Measurements from ENCODE around the gene SOX5.

Gene SOX5

DNA sequence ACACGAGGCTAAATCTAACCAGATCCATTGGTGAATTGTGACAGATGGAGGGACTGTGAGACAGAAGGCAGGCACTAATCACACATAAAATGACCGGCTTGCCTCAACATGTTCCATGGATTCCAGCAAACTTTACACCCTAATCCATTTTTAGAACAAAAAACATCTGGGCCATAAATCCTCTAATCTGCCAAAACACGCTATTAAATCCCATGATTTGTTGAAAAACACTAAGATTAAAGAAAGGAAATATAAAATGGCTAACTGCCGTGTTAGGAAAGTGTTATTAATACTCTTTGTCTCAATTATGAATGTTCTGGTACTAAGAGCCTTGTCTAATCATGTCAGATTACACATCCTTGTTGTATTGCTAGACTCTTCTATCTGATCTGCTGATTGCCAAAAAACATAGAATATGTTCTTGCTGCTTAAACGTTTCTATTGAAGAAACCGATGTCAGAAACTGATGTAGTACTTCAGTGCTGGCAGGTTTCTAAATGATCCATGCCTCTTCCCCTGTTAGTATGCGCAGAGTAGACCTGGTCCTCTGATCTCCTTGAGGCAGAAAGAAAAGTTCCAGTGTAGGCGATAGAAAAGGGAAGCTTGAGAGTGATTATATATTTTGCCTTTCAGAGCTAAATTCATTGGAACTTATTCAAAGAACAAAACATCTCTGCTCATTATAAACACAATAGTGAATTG lies 384.9 kb downstream of the SOX5 start:
- no peak for DNase-seq
- H3F3A ChIP-seq (ENCODE audit: insufficient read depth, low read length), result no peaks in the 10 kb centered on the region; the same call in 1 of the 2 replicates
- H3K9me2 ChIP-seq (replicated peaks; ENCODE audit: insufficient read depth, low read length), result no peaks in the 10 kb centered on the region
- no peaks in the 10 kb centered on the region for H3K9me3 ChIP-seq (replicated peaks; ENCODE audit: insufficient read depth, low read length)
- peaks cover 11% of the 10 kb centered on the region for H3K4me1 ChIP-seq (ENCODE audit: low read length)
- H3K4me2 ChIP-seq (ENCODE audit: low read depth, low read length), result no peak overlapping the region
- no peak overlapping the region for H3K9ac ChIP-seq (ENCODE audit: low read length)
- H3K27me3 ChIP-seq (replicated peaks; ENCODE audit: insufficient read depth, low read length), result no peaks in the 10 kb centered on the region
- H4K20me1 ChIP-seq (ENCODE audit: insufficient read depth, low read length), result no peaks in the 10 kb centered on the region
- H3K27ac ChIP-seq (ENCODE audit: low read length), result no peak overlapping the region
- no peak overlapping the region for H3K4me3 ChIP-seq (ENCODE audit: low read length)
- H3K36me3 ChIP-seq (replicated peaks; ENCODE audit: insufficient read depth, low read length), result no peaks in the 10 kb centered on the region
- no peaks in the 10 kb centered on the region for H3K79me2 ChIP-seq (ENCODE audit: low read length)
- no peak overlapping the region for H2AFZ ChIP-seq (ENCODE audit: low read length)
- TF ChIP-seq EZH2phosphoT487 (IDR thresholded peaks at IDR 0.05; ENCODE audit: low read length) (no peak), EZH2 (optimal IDR thresholded peaks at IDR 0.05; ENCODE audit: low read depth, low read length) (no peak)
- TF ChIP-seq, protein P1, sequence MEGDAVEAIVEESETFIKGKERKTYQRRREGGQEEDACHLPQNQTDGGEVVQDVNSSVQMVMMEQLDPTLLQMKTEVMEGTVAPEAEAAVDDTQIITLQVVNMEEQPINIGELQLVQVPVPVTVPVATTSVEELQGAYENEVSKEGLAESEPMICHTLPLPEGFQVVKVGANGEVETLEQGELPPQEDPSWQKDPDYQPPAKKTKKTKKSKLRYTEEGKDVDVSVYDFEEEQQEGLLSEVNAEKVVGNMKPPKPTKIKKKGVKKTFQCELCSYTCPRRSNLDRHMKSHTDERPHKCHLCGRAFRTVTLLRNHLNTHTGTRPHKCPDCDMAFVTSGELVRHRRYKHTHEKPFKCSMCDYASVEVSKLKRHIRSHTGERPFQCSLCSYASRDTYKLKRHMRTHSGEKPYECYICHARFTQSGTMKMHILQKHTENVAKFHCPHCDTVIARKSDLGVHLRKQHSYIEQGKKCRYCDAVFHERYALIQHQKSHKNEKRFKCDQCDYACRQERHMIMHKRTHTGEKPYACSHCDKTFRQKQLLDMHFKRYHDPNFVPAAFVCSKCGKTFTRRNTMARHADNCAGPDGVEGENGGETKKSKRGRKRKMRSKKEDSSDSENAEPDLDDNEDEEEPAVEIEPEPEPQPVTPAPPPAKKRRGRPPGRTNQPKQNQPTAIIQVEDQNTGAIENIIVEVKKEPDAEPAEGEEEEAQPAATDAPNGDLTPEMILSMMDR (IDR thresholded peaks at IDR 0.05; ENCODE audit: low read length), result no peak

DNA sequence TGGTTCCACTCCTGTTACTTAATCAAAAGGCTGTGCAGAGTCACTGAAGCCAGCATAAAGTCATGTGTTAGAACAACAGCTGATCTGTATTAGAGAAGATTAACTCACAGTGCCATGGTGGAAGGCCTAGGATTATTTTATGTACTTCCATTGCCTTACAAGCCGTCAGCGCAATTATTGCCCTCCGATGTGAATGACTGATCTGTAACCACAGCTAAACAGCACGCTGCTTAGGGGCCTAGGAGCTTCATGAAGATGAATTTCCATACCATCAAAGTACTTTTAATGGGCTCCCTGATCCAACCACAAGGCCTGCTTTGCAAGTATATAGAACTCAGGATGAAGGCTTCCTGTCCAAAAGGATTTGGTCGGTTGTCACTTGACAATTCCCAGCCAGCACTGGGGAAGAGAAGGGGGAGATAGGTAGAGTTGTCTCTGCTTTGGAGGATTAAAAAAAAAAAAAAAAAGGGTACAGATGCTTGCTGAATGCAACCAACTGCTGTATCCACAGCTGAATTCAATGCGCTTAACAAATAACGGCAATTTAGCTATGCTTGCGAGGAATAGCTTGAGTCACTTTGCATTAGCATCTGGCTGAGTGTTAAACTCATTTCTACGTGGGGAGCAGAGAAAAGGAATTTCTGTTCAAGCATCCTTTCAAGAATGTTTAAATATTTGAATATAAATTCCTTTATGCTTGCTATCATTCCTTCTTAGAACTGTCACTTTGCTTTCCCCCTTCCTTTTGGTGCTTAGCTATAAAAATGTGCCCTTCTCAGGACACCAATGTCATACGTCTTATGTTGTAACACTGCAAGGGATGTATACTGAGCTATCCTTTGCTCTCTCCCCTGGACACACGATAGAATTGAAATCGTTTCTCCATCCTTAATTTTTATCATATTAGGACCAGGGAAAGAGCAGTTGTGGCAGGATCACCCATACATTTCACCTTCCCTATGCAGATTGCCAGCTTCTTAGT lies 387.8 kb downstream of the SOX5 start:
- peaks cover 11% of the 10 kb centered on the region for H3K4me1 ChIP-seq (ENCODE audit: low read length)
- H3K9me3 ChIP-seq (replicated peaks; ENCODE audit: insufficient read depth, low read length), result no peaks in the 10 kb centered on the region
- no peaks in the 10 kb centered on the region for H3K27me3 ChIP-seq (replicated peaks; ENCODE audit: insufficient read depth, low read length)
- no peaks in the 10 kb centered on the region; the same call in 1 of the 2 replicates for H3F3A ChIP-seq (ENCODE audit: insufficient read depth, low read length)
- H3K4me3 ChIP-seq (ENCODE audit: low read length), result no peak overlapping the region
- peak overlapping the region; percentile 12 for H3K4me2 ChIP-seq (ENCODE audit: low read depth, low read length)
- H3K9ac ChIP-seq (ENCODE audit: low read length), result no peak overlapping the region
- TF ChIP-seq, protein P1 (IDR thresholded peaks at IDR 0.05; ENCODE audit: low read length), result no peak
- TF ChIP-seq EZH2phosphoT487 (IDR thresholded peaks at IDR 0.05; ENCODE audit: low read length) (no peak), EZH2 (optimal IDR thresholded peaks at IDR 0.05; ENCODE audit: low read depth, low read length) (no peak)
- no peak overlapping the region for H3K27ac ChIP-seq (ENCODE audit: low read length)
- H4K20me1 ChIP-seq (ENCODE audit: insufficient read depth, low read length), result no peaks in the 10 kb centered on the region
- no peak overlapping the region for H2AFZ ChIP-seq (ENCODE audit: low read length)
- H3K9me2 ChIP-seq (replicated peaks; ENCODE audit: insufficient read depth, low read length), result no peaks in the 10 kb centered on the region
- no peak for DNase-seq
- H3K36me3 ChIP-seq (replicated peaks; ENCODE audit: insufficient read depth, low read length), result no peaks in the 10 kb centered on the region
- no peaks in the 10 kb centered on the region for H3K79me2 ChIP-seq (ENCODE audit: low read length)

DNA sequence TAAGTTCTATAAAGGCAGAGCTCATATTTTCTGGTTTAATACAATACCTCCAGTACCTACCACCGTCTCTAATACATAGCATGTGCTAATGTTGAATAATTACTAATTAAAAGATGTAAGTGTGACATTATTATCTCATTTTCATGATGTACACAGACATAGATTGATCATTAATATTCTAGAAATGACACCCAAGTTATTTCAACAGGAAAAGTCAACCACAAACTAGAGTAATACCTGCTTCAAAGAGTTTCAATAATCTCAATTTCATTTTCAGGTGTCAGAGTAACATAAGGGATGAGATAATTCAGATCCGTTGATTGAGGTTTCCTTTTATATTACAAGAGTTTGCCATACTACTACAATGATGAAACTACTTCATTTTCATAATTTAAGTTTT lies 388.9 kb downstream of the SOX5 start:
- no peak overlapping the region for H3K4me3 ChIP-seq (ENCODE audit: low read length)
- TF ChIP-seq EZH2phosphoT487 (IDR thresholded peaks at IDR 0.05; ENCODE audit: low read length), result no peak

More for the DNA sequence above, 388.9 kb downstream of the SOX5 start:
- Histone ChIP-seq H3K27ac (ENCODE audit: low read length) (no peak overlapping the region), H3K4me1 (ENCODE audit: low read length) (peaks cover 11% of the 10 kb centered on the region), H3K9ac (ENCODE audit: low read length) (no peak overlapping the region), H3K79me2 (ENCODE audit: low read length) (no peaks in the 10 kb centered on the region), H3F3A (ENCODE audit: insufficient read depth, low read length) (no peaks in the 10 kb centered on the region; the same call in 1 of the 2 replicates), H2AFZ (ENCODE audit: low read length) (no peak overlapping the region), H3K9me2 (replicated peaks; ENCODE audit: insufficient read depth, low read length) (no peaks in the 10 kb centered on the region), H3K4me2 (ENCODE audit: low read depth, low read length) (peak overlapping the region; percentile 12; the same call in 1 of the 2 replicates), H3K36me3 (replicated peaks; ENCODE audit: insufficient read depth, low read length) (no peaks in the 10 kb centered on the region), H3K9me3 (replicated peaks; ENCODE audit: insufficient read depth, low read length) (no peaks in the 10 kb centered on the region), H3K27me3 (replicated peaks; ENCODE audit: insufficient read depth, low read length) (no peaks in the 10 kb centered on the region), H4K20me1 (ENCODE audit: insufficient read depth, low read length) (no peaks in the 10 kb centered on the region)
- peak; percentile 71 for DNase-seq

Measured in MM.1S (cell line).